ENCODE measurements around the gene BRIP1.

DNA sequence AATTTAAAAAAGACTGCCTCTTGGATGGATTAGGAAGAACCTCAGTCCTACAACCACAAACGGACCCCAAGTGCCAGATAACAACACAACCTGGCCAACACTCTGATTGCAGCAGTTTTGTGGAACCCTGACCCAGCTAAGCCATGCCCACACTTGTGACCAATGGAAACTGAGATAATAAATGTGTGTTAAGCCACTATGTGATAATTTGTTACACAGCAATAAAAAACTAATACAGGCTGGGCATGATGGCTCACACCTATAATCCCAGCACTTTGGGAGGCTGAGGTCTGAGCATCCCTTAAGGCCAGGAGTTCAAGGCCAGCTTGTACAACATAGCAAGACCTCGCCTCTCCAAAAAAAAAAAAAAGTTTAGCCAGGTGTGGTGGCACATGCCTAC lies 127.5 kb downstream of the BRIP1 start:
- TF ChIP-seq, protein P1, sequence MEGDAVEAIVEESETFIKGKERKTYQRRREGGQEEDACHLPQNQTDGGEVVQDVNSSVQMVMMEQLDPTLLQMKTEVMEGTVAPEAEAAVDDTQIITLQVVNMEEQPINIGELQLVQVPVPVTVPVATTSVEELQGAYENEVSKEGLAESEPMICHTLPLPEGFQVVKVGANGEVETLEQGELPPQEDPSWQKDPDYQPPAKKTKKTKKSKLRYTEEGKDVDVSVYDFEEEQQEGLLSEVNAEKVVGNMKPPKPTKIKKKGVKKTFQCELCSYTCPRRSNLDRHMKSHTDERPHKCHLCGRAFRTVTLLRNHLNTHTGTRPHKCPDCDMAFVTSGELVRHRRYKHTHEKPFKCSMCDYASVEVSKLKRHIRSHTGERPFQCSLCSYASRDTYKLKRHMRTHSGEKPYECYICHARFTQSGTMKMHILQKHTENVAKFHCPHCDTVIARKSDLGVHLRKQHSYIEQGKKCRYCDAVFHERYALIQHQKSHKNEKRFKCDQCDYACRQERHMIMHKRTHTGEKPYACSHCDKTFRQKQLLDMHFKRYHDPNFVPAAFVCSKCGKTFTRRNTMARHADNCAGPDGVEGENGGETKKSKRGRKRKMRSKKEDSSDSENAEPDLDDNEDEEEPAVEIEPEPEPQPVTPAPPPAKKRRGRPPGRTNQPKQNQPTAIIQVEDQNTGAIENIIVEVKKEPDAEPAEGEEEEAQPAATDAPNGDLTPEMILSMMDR (conservative IDR thresholded peaks at IDR 0.05 in 1 of 2, IDR thresholded peaks at IDR 0.05 in 1 of 2; ENCODE audit: low read depth in 1 of 2, low read length in 2 of 2) = no peak
- TF ChIP-seq EZH2 (IDR thresholded peaks at IDR 0.05; ENCODE audit: low read length, missing control alignments) = no peak
